Central memory CD4-positive, alpha-beta T cell (primary cell): ENCODE data around the gene NOTCH4.
A peak's percentile ranks its signal among the peaks of the same experiment; 100 is the strongest.

ENCODE experiments used
- DNase-seq: peaks from one replicate; pipeline ENCODE4 v3.0.0; 2022

The NOTCH4 gene

DNA sequence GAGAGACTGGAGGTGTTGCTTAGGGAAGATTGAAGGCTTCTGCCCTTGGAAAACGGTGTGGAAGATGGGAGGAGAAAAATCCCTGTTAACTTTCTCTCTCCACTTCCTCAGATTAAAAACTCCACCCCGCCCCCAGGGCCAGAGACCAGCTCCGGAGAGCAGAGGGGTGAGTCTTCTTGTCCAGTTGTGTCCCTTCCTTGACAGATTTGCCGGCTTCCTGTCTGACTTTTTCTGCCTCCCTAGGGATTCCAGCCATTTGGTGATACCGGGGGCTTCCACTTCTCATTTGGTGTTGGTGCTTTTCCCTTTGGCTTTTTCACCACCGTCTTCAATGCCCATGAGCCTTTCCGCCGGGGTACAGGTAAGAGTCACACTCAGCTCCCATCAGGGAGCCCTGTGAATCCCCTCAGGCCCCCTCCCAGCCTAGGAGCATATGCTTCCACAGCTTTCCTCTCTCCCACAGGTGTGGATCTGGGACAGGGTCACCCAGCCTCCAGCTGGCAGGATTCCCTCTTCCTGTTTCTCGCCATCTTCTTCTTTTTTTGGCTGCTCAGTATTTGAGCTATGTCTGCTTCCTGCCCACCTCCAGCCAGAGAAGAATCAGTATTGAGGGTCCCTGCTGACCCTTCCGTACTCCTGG lies 44.0 kb downstream of the NOTCH4 start:
- no peak for DNase-seq

DNA sequence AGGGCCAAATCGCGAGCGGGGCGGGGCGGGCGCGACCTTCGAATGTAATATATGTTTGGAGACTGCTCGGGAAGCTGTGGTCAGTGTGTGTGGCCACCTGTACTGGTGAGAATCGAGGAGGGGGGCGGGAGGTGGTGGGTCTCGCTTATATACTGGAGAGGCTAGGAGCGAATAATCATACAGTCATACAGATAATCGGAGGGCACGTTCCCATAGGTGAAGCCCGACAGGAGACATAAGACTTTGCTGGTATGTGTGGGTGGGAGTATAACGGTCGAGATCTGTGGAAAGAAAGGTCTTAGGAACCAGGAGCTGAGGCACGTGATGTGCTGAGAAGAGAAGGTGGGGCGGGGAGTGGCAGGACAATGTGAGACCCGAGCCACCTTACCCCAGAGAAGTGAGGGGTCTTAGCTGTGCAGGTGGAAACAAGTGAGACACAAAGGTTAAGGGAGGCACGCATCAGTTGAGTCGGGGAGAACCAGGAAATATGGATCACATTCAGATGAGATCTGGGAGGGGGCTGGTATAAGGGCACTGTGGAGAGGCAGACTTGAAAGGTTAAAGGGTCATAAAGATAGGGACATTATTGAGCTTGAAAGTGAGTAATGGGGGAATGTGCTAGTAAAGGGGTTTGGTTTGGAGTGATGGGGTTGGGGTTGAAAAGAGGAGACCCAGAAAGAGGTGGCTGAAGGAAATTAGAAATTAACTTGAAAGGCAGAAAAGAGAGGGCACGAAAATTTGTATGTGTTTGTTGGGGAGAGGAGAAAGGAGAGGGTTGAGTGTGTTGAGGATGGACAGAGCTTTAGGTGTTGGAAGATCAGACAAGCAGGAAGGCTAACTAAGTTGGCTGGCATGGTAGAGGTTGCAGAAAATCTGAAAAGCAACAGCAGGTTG lies 45.1 kb downstream of the NOTCH4 start:
- DNase-seq, result no peak

DNA sequence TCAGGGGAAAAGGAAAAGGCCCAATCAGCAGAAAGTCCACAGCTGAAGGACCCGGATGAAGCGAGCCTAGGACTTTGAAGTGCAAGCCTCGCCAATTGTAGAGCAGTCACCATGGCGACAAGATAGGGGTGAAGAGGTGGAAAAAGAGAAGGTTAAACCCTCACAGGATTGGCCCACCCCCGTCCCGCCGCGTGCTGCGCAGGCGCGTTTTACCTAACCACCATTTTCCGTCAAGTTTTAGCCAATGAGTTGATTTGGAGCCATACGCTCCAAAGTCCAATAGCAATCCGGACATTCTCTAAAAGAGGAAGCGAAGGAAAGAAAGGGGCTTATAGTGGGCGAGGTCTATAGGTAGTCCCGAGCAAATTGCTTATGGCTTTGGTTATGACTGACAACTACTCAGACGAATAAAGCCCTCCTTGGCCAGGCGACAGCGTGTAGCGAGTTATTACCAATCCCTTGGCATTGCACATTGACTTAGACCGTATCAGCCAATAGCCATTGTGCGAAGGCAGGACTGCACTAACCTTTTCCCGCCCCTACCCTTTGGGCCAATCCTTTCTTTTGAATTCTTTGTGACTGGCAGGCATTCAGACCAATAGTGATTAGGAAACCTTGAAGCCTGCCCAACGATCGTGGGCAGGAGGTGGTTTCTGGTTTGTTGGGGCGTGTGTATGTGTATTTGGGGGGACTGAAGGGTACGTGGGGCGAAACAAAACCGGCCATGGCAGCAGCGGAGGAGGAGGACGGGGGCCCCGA lies 45.9 kb downstream of the NOTCH4 start, which contains the start of gene RNF5:
Gene RNF5 (plus strand): TSS at position 618 of the 759 bp plus-strand sequence. CDS start 107 bp downstream, at position 725.
- peak; percentile 99 for DNase-seq

DNA sequence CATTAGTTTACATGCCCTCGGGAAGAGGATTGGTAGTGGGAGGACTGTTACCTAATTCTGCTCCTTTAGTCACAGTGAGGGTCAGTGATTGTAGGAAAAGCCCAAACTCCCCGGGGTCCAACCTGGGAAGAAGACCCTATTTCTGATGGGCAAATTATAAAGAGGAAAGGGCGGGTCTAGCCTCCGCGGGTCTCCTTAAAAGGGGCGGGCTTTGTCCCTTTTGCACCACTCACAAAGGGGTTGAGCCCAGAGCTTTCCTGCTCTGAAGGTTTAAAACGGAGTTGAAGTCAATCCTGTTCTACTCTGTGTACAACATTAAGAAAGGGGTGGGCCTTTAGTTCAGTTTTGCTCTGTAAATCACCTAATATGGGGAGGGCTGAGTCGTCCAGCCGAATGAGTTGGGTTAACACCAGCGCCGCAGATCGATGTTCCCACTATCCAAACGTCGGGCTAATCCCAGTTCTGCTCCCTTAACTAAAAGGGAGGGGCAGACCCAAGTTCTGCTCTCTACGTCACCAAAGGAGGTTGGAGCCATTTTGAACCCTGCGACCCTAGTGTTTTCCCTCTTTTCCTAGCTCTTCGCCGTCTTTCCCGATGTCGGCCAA lies 46.6 kb downstream of the NOTCH4 start:
- DNase-seq, result no peak

DNA sequence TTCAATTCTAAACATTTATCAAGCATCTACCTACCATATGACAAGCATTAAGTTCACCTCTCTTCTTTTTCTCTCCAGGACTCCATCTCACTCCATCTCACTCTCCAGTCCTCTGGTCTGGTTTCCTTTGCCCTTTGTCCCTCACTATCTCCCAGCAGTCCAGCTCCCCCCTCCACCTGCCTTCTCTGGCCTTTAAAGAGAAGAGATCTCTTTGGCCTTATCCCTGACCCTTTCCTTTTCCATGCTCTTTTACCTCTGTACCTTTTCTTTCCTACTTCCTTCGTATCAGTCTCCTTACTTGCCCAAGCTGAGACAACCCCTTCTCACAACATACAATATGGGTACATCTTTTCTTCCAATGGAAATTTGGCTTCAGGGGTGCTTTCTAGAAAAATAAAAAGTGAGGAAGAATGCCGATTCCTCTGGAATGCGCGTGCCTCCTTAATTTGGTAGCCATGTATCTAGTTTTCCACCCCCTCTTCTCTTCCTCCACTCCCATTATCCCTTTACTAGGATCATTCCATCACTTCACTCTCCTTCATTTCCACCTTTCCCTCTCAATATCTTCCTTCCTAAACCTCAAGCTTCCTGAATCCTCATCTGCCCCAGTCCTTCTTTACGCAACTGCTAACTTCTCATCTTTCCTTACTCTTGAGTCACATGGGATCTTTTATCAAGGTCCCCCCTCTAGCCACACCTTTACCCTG lies 47.2 kb downstream of the NOTCH4 start:
- DNase-seq, result no peak

DNA sequence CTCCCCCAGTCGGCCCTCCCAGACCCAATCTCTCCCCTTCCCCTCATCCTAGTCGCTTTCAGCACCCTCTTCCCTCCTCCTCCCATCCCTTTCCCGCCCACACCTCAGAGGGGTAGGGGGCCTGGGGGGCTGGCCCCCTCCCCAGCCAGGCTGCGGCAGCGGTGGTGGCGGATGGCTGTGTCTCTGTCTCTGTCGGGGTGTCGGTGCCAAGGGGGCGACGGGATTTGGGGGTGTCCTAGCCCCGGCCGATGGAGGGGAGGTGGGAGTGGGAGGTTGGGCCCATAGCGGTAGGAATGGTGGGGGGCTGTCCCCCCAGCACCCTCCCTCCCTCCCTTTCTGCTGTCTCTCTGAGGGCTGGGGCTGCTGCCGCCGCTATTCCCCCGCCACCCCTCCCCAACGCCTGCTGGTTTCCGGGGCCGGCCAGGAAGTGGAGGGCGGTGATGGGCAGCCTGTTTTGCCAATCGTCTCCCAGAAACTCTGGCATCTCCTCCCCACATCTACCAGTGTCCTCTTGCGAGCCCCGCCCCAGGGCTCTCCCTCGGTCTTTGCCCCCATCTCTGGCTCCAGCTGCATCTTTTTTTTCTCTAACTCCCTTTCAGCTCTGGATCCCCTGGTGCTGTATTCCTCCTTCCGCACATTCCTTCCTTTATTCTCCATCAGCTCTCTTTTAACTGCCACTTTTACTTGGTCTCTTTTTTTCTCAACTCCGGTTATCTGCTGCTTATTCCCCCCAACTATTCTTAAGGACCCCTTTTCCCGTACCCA lies 48.0 kb downstream of the NOTCH4 start, which contains the start of gene AGPAT1:
Gene AGPAT1 (minus strand): TSS at position 374 of the 765 bp plus-strand sequence. CDS start 4,588 bp downstream, outside the sequence.
- DNase-seq, result peak; percentile 93

DNA sequence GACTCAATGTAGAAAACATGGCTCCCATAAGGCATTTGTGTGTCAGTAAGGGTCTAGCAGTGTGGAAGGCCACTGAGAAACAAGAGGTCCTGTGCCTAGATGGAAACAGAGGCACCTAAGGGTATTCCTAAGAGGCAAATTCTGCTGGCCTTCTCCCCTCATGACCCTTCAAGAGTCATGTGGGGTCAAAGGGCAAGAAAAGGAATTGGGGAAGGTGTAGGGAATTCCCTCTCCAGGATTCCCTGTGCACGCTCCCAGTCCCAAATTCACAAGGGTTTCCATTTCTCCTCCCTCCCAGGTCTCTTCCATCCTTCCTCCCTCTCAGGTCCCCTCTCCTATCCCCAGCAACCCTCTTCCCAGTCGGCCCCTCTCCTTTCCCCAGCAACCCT lies 48.6 kb downstream of the NOTCH4 start:
- no peak for DNase-seq

DNA sequence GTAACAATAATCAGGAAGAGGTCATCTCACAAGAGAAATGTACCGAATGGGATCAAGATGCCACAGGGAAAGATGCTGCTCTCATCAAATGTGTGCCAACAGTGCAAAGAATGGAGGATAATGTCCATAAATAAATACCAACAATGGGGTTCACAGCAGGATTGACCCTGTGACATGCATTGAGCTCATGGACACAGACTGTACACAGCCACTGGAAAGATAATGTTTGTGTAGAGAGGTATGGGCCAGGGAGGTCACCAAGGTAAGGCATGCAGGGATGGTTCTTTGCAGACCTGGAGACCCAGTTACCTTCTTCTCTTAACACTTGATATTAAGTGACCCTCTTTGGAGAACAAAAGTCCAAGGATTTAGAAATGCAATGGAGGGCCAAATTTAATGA lies 49.5 kb downstream of the NOTCH4 start:
- DNase-seq, result no peak

DNA sequence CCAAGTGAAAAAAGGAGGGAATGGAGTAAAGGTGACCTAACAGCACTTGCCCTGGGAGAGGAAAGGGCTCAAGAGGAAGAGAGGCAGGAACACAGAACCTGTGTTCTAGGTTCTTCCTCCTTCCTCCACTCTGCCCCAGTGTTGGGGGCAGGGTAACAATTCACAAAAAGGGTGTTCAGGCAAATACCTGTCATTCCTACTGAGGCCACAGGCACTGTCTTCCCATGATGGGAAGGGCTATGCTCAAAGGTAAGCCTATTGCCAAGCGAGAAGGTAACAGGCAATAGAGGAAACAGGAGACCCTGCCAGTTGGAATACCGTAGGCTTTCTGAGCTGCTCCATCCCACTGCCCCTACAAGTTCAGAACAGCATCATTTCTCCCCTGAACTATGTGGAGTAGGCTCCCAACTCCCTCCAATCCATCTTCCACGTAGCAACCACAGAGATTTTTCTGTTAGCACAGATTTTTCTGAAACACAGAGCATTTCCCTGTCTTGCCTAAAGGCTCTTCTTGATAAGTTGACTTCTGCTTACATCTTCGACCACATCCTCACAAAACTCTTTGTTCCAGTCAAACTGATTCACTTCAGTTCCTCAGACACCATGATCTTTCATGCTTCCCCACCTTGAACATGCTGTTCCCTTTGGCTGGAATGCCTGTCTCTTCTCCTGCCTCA lies 50.7 kb downstream of the NOTCH4 start:
- no peak for DNase-seq

DNA sequence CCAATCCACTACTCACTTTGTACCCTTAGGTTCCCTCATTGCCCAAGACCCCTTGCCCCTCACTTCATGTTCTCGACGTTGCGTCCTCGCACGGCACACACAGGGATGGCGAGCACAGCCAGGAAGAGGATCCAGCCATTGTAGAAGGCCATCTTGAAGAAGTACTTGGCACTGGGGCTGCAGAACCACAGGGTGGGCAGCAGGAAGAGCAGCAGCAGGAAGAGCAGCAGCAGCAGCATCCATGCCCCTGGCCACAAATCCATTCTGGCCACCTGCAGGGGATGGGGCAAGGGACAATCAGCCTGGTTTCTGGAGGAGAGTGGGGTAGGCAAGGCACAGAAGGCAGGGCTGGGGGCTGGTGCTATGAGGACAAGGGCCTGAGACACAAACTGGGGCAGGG lies 52.6 kb downstream of the NOTCH4 start:
- DNase-seq, result no peak

DNA sequence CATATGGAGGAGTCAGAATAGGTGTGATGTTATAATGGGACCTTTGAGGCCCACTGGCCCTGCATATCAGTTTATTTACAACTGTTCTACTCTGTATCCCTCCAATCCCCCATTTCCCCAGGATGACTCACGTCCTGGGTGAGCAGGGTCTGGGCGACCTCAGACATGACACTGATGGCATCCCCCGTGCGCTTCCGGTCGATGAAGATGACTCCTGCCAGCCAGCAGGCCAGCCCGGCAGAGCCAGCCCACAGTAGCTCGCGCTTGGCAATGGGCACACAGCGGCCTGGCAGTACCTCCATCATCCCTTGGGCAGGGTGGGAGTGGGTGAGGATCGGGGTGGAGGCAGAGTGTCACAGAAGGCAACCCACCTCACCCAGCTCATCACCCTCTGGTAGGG lies 53.6 kb downstream of the NOTCH4 start:
- DNase-seq, result no peak

DNA sequence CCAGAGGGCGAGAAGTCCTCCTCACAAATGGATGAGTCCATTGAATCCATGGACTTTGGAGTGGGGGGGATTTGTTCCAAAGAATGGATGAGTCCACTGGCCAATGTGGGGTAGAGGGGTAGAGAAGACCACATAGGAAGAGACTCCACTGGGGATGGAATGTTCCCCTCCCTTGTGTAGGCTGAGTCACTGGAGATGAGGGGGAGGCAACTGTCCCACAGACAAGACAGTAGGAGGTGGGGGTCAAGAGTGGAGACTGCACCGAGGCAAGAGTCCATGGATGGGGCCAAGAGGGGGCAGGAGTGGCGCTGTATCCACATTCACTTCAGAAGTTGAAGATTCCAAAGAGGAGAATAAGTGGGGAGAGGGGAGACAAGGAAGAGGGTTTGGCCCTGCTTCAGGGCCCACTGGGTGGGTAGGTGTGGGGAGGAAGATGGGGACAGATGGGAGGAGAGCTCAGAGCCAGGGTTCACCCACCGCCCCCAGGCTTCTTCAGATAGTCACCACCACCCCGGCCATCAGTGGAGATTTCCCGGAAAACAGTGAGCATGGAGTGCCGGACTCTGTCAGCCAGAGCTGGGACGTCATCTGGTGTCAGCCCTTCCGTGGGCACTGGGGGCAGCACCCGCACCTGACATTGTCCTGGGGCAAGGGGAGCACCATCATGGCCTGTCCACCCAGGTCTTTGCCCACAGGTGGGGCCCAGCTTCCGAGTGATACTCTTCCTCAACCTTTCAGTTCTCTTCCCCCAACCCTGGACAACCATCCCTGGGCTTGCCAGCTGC lies 54.9 kb downstream of the NOTCH4 start:
- DNase-seq, result no peak

DNA sequence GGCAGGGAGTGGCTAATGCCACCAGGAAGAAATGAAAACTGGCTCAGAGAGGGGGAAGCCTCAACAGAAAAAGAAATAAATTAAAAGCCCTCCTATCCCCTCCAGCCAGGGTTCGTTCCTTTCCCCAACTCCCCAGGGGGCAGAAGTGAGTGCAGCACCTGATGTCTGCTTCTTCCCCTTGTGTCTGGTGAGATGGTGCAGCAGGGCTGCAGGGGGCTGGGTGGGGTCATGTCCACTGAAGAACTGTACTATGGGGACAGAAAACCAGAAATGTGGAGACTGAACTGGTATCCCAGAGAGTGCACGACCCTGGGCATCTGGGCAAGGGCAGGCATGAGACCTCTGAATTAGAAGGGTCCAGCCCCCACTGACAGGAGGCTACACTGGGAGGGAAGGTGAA lies 55.5 kb downstream of the NOTCH4 start:
- no peak for DNase-seq

DNA sequence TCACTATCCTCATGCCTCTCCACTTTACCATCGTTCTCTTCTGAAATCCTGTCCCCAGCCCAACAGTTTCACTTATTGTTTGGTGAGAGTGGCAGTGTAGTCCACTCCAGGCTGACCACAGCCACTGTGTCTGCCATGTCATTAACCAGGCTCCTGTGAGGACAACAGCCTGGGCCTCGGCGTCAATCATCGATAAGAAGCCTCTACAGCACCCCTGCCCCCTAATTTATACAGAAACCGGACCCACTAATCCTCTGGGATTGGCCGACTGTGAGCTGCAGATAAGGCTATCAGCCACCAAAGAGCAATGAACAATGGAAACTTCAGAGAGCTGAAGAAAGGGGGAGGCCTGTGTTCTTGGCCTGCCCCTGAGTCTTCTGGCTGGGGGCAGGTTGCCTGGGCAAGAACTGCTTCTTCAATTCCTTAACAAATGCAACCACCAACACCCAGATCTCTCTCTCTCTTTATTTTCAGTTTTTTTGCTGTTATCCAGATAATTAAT lies 56.1 kb downstream of the NOTCH4 start:
- DNase-seq, result no peak

DNA sequence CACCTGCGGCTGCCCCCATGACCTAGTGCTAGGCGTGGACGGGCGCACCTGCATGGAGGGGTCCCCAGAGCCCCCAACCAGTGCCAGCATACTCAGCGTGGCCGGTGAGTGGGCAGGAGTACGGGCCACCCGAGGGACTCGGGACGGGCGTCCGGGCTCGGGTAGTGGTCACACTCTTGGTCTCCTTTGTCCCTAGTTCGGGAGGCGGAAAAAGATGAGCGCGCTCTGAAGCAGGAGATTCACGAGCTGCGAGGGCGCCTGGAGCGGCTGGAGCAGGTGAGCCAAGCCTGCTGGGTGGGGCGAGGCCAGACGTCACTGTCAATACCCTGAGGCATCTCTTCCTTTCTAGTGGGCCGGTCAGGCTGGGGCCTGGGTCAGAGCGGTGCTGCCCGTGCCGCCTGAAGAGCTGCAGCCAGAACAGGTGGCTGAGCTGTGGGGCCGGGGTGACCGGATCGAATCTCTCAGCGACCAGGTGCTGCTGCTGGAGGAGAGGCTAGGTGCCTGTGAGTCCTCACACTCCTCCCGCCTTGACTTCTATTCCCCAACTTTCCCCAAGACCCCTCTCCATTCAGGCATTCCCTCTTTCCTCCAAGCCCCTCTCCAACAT lies 56.6 kb downstream of the NOTCH4 start:
- no peak for DNase-seq

DNA sequence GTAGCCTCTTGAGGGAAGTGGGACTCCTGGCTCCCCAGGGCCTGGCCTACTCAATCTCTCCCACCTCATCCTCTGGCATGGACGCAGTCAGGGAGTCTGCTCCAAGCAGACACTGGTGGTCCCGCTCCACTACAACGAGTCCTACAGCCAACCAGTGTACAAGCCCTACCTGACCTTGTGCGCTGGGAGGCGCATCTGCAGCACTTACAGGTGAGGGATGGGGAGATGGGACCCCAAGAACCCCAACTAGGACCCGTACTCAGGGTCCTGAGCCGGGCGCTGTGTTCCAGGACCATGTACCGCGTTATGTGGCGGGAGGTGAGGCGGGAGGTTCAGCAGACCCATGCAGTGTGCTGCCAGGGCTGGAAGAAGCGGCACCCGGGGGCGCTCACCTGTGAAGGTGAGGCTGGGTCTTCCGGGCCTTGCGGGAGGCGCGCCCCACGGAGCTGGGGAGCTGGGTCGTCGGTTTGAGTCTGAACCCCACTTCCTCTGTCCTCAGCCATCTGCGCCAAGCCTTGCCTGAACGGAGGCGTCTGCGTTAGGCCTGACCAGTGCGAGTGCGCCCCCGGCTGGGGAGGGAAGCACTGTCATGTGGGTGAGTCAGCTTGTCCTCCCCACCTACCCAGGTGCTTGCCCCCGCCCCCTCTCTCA lies 57.3 kb downstream of the NOTCH4 start:
- DNase-seq, result no peak

DNA sequence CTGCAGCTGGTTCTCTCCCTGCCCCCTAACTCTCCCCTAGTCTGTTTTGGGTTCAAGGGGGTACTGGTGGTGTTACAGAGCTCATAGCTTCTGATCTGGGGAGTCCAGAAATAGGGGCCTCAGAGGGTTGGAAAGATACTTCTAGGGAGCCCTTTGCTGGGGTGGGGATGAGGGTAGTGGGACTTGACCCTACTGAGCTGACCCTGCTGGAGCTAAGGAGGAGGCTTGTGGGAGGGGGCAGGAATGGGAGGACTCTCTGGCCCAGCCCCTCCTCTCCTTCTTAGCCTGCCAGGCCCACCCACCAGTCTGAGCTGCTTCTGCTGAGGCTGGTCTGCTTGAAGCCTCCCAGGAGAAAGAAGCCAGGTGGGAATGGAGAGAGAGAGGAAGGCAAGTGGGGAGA lies 59.6 kb downstream of the NOTCH4 start, which contains the start of gene EGFL8:
Gene EGFL8 (plus strand): TSS at position 301 of the 400 bp plus-strand sequence. CDS start 1,571 bp downstream, outside the sequence.
- no peak for DNase-seq

DNA sequence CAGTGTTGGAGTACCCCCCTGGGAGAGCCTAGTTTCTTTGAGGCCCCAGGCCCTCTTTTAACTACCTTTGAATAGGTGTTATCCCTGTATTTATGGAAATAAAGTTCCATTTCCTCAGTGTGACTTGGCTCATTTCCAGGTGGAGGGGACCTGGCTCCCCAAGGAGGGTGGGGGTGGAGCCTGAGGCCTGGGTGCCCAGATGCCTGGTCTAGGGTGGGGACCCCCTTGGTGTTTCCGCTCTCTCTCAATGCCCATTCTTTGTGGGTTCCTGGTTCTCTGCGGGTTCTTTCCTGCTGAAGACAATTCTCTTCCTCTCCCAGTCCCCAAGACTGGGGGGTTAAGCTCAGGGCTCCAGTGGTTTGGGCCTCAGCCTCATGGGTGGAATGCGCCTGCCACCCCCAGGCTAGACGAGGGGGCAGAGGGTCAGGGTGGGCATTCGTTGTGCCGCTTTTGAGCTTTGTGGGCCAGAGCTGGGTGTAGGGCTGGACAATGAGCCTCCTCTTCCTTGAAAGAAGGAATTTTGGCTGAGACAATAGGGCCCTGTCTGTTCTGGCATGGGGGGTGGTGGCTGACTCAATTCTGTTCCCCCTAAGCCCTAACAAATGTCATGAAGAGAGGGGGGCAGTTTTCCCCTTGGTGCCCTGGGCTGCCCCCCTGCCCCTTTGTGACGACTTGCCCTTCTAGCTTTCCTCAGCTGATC lies 60.2 kb downstream of the NOTCH4 start:
- DNase-seq, result no peak
